Natural killer cell (primary cell): ENCODE data around the gene TNS3. TPM values are rescaled to one million over a fixed set of nuclear protein-coding genes. Genes with fewer than 3 reads are reported as not detected.

Experiments used
- ATAC-seq, 3 donors: fragments of 150-1000 bp in 2 of 3; fragments of 200-7000 bp in 1 of 3; cut with Tn5 transposase; 1 replicate in 1 of 3; 2 replicates in 2 of 3; pipeline ENCODE4 v1.10.0; 2021; ENCODE audit warnings: mild to moderate bottlenecking in 2 of 3, moderate library complexity in 2 of 3
- DNase-seq, 2 donors: peaks; one replicate each; pipeline versions ENCODE4 v3.0.0 to v3.0.0-alpha.2; 2013 to 2021; ENCODE audit warnings: mixed read lengths in 1 of 2
- H3K27ac ChIP-seq: one replicate; pipeline ENCODE4 v1.5.1; 2013; ENCODE audit warnings: mild to moderate bottlenecking, low read length
- H3K27me3 ChIP-seq: one replicate; pipeline ENCODE4 v1.6.1; 2013; ENCODE audit warnings: low read length; ENCODE audit not compliant: control insufficient read depth, insufficient read depth
- H3K36me3 ChIP-seq: one replicate; pipeline ENCODE4 v1.6.1; 2013; ENCODE audit warnings: low read length; ENCODE audit not compliant: control insufficient read depth, insufficient read depth
- H3K4me1 ChIP-seq: one replicate; pipeline ENCODE4 v1.6.1; 2013; ENCODE audit warnings: low read length; ENCODE audit not compliant: control insufficient read depth, insufficient read depth
- H3K4me3 ChIP-seq: one replicate; pipeline ENCODE4 v1.5.1; 2013; ENCODE audit warnings: low read length
- H3K9me3 ChIP-seq: one replicate; pipeline ENCODE4 v1.6.1; 2013; ENCODE audit warnings: low read length; ENCODE audit not compliant: control insufficient read depth, insufficient read depth
- H3K27ac Mint-ChIP-seq, 2 donors: one replicate each; pipeline ENCODE4 v1.8.0; 2022; ENCODE audit warnings: mild to moderate bottlenecking in 2 of 2, mixed read lengths in 2 of 2, moderate library complexity in 1 of 2
- H3K27me3 Mint-ChIP-seq, 2 donors: one replicate each; pipeline ENCODE4 v1.8.0; 2022; ENCODE audit warnings: low read depth in 2 of 2, mixed read lengths in 2 of 2
- H3K36me3 Mint-ChIP-seq: one replicate; pipeline ENCODE4 v1.8.0; 2022; ENCODE audit warnings: mixed read lengths
- H3K4me1 Mint-ChIP-seq, 2 donors: one replicate each; pipeline ENCODE4 v1.8.0; 2022; ENCODE audit warnings: mixed read lengths in 2 of 2
- H3K4me3 Mint-ChIP-seq: one replicate; pipeline ENCODE4 v1.8.0; 2022; ENCODE audit warnings: mild to moderate bottlenecking, moderate library complexity, mixed read lengths
- H3K9me3 Mint-ChIP-seq, 2 donors: one replicate each; pipeline ENCODE4 v1.8.0; 2022; ENCODE audit warnings: mixed read lengths in 2 of 2
- WGBS: methylation state at CpG from one replicate; pipeline ENCODE4 v1.1.7; 2013; ENCODE audit warnings: missing lambda C conversion rate; ENCODE audit not compliant: insufficient coverage; 5-methylcytosine and 5-hydroxymethylcytosine counted together
- intact Hi-C: fragments of 100-400 bp; cut with micrococcal nuclease; formaldehyde crosslinking; loops from one replicate; pipeline ENCODE4 v1.14.2; 2022
- total RNA-seq, 4 donors: library from RNA; stranded (reverse); fragments of 120-200 nt in 1 of 4; gene quantifications; one replicate each; pipeline versions ENCODE4 v1.2.3 to v1.2.4, GENCODE V29; 2013 to 2022
- TF ChIP-seq, protein P1 (sequence below): fragments of 200-600 bp; IDR thresholded peaks from one replicate; pipeline ENCODE4 v1.8.0; 2022; ENCODE audit warnings: antibody characterized with exemption

The TNS3 gene
- total RNA-seq, 3 donors from 2014 or later (not counting 1 experiment from before 2014, with no cell fraction given), result 1.6 to 3.5 (median 2.9) TPM

DNA sequence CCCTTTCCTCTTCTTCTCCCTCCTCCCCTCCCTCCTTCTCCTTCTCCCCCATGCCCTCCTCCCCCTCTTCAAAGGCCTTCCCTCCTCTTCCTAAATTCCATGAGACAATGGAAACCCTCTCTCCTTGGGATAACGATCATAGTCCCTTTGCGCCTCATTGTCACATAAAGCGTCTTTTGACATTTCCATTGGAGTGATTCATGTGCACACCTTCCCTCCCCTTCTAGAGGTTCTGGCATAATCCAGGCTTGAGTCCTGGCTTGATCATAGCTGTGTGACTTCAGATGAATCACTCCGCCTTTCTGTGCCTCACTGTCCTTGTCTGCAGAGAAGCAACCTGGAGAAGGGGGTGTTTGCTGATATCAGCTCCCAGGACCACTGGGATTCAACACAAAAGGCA lies 204.2 kb downstream of the TNS3 start:
- no peak overlapping the region for H3K27ac Mint-ChIP-seq
- WGBS, result 90% methylated on average over 4 of the region's 4 CpGs
- H3K27ac ChIP-seq, result no peak overlapping the region
- no peaks in the 10 kb centered on the region for H3K4me1 Mint-ChIP-seq
- no peak for DNase-seq
- H3K4me3 Mint-ChIP-seq, result no peak overlapping the region
- no peaks in the 10 kb centered on the region for H3K9me3 Mint-ChIP-seq
- ATAC-seq, result no peak
- no peak overlapping the region for H3K4me3 ChIP-seq
- no peaks in the 10 kb centered on the region for H3K36me3 ChIP-seq
- peaks cover 2 to 4% of the 10 kb centered on the region in 2 donors for H3K27me3 Mint-ChIP-seq
- no peaks in the 10 kb centered on the region for H3K36me3 Mint-ChIP-seq
- no peaks in the 10 kb centered on the region for H3K4me1 ChIP-seq
- no peaks in the 10 kb centered on the region for H3K9me3 ChIP-seq
- intact Hi-C loops, result no loop called here
- H3K27me3 ChIP-seq, result no peaks in the 10 kb centered on the region
- TF ChIP-seq, protein P1, sequence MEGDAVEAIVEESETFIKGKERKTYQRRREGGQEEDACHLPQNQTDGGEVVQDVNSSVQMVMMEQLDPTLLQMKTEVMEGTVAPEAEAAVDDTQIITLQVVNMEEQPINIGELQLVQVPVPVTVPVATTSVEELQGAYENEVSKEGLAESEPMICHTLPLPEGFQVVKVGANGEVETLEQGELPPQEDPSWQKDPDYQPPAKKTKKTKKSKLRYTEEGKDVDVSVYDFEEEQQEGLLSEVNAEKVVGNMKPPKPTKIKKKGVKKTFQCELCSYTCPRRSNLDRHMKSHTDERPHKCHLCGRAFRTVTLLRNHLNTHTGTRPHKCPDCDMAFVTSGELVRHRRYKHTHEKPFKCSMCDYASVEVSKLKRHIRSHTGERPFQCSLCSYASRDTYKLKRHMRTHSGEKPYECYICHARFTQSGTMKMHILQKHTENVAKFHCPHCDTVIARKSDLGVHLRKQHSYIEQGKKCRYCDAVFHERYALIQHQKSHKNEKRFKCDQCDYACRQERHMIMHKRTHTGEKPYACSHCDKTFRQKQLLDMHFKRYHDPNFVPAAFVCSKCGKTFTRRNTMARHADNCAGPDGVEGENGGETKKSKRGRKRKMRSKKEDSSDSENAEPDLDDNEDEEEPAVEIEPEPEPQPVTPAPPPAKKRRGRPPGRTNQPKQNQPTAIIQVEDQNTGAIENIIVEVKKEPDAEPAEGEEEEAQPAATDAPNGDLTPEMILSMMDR, result no peak

DNA sequence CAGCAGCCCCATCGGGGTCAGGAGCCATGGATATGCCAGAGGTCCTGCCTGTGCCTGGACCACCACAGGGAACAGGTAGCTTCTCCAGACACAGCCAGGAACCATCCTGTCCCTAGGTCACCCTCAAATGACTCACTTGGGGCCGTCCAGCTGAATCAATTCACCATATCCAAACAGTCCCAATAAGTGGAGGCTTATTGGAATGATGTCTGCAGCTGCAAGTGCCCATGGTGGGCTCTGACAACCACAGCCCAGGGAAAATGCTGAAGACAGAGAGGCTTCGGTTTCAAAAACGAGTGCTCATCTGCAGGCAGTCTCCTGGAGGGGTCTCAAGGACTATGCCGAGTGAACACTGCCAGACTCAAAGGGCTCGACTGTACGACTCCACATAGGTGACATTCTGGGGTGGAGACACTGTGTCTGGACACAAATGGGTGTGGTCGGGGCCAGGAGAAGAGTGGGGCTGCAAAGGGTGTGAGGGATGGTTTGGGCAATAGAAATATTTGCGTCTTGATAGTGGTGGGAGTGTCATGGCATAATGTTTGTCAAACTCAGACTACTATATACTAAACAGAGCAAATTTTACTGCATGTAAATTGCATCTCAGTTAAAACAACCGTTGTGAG lies 204.8 kb downstream of the TNS3 start:
- TF ChIP-seq, protein P1, result no peak
- DNase-seq (no peak), ATAC-seq (no peak)
- Mint-ChIP-seq H3K27me3 (peaks cover 0 to 3% of the 10 kb centered on the region in 2 donors), H3K36me3 (no peaks in the 10 kb centered on the region), H3K27ac (no peak overlapping the region), H3K4me1 (no peaks in the 10 kb centered on the region), H3K4me3 (no peak overlapping the region), H3K9me3 (no peaks in the 10 kb centered on the region)
- Histone ChIP-seq H3K27ac (no peak overlapping the region), H3K27me3 (no peaks in the 10 kb centered on the region), H3K36me3 (no peaks in the 10 kb centered on the region), H3K4me3 (no peak overlapping the region), H3K4me1 (no peaks in the 10 kb centered on the region), H3K9me3 (no peaks in the 10 kb centered on the region)
- intact Hi-C loops, result no loop called here
- WGBS, result 86% methylated on average over 9 of the region's 10 CpGs

DNA sequence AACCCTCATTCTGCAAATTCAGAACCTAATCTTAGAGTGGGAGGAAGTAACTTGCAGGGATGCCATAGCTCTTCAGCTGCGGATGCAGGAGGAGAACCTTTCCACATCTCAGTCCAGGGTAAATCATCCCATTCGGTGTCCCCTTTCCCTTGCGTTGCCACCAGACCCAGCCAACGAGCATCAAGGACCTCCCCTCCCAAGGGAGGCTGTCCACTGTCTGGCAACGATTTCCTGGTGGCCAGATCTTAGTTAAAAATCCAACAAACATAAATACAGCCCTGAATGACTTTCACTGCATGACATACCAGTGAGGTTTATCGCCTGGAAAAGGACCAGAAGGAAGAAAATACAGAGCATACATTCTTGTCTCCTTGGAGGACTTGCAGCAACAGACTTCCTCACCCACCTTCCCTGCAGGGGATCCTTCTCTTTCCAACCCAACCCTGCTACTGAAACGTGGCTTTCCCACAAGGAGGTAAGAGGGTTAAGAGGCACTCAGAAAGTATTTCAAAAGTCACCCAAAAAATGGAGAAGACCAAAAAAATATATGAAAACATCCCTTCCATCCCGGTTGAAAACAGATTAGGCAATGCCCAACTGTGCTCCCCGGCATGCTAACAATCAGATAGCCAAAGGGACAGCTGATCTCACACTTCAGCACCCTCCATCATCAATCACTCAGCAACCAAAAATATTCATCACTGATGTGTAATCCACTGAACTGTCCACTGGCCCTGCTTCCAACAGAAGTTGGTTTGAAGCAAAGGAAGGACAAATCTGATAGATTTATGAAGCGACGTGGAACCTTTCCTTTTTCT lies 206.6 kb downstream of the TNS3 start:
- no peaks in the 10 kb centered on the region for H3K36me3 ChIP-seq
- H3K27me3 Mint-ChIP-seq, result peaks cover 0 to 3% of the 10 kb centered on the region in 2 donors
- no peak overlapping the region for H3K27ac ChIP-seq
- no peaks in the 10 kb centered on the region for H3K4me1 ChIP-seq
- H3K9me3 Mint-ChIP-seq, result no peaks in the 10 kb centered on the region
- no peak overlapping the region for H3K4me3 ChIP-seq
- H3K9me3 ChIP-seq, result no peaks in the 10 kb centered on the region
- ATAC-seq (no peak), DNase-seq (no peak)
- no peaks in the 10 kb centered on the region for H3K27me3 ChIP-seq
- no peaks in the 10 kb centered on the region for H3K36me3 Mint-ChIP-seq
- 81% methylated on average over 10 of the region's 11 CpGs for WGBS
- TF ChIP-seq, protein P1, result no peak
- H3K4me1 Mint-ChIP-seq, result no peaks in the 10 kb centered on the region
- no peak overlapping the region for H3K27ac Mint-ChIP-seq
- intact Hi-C loops, result no loop called here
- H3K4me3 Mint-ChIP-seq, result no peak overlapping the region
